ENCODE data around the gene AJAP1. TPM values are rescaled to one million over a fixed set of nuclear protein-coding genes. Genes with fewer than 3 reads are reported as not detected.

AJAP1 gene
- polyA plus RNA-seq, 1 experiment = not detected

GRCh38 chr1:4695241-4695640, 40.8 kb downstream of the AJAP1 start:
- Histone ChIP-seq H3K27me3 (ENCODE audit: control insufficient read depth, insufficient read depth, low read length) (no peaks in the 10 kb centered on the region), H3K27ac (ENCODE audit: low read depth, low read length) (no peak overlapping the region), H3K4me3 (ENCODE audit: low read depth, low read length) (no peak overlapping the region), H3K9me3 (ENCODE audit: control insufficient read depth, insufficient read depth, low read length) (peaks cover 98% of the 10 kb centered on the region)
- POLR2A ChIA-PET = no interaction called here
- no peak for DNase-seq (ENCODE audit: low read depth, low spot score)
- TF ChIP-seq, protein P1, sequence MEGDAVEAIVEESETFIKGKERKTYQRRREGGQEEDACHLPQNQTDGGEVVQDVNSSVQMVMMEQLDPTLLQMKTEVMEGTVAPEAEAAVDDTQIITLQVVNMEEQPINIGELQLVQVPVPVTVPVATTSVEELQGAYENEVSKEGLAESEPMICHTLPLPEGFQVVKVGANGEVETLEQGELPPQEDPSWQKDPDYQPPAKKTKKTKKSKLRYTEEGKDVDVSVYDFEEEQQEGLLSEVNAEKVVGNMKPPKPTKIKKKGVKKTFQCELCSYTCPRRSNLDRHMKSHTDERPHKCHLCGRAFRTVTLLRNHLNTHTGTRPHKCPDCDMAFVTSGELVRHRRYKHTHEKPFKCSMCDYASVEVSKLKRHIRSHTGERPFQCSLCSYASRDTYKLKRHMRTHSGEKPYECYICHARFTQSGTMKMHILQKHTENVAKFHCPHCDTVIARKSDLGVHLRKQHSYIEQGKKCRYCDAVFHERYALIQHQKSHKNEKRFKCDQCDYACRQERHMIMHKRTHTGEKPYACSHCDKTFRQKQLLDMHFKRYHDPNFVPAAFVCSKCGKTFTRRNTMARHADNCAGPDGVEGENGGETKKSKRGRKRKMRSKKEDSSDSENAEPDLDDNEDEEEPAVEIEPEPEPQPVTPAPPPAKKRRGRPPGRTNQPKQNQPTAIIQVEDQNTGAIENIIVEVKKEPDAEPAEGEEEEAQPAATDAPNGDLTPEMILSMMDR (IDR thresholded peaks at IDR 0.05; ENCODE audit: low read depth, low read length) = no peak
- CTCF ChIA-PET = no interaction called here

DNA sequence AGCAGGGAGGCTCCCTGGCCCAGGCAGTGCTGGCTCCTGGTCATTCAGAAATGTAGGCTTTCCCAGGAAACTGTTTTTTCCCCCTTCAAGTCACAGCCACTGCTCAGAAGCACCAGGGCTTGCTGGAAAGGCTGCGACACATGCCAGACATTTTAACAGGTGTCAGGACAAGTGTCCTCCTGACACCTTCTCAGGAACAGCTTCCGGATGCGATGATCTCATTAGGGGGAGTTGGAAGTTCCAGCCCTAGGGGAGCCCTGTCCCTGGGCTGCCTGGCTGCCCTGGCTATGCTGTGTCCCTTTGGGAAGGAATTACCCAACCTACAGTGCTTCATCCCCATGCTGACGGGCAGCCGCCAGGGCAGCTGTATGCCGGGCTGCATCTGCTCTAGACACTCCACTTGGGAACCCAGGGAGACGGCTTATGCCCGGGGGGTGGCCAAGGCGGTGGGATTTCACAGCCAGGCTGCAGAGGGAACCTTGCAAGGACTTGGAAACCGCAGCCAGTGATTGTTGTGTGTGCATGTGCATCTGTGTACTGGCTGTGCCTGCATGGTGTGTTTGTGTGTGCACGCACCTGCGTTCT, 41.8 kb downstream of the AJAP1 start:
- ChIA-PET CTCF (no interaction called here), POLR2A (no interaction called here)
- Histone ChIP-seq H3K27me3 (ENCODE audit: control insufficient read depth, insufficient read depth, low read length) (no peaks in the 10 kb centered on the region), H3K9me3 (ENCODE audit: control insufficient read depth, insufficient read depth, low read length) (peaks cover 98% of the 10 kb centered on the region), H3K4me3 (ENCODE audit: low read depth, low read length) (no peak overlapping the region), H3K27ac (ENCODE audit: low read depth, low read length) (no peak overlapping the region)
- TF ChIP-seq, protein P1 (IDR thresholded peaks at IDR 0.05; ENCODE audit: low read depth, low read length) = no peak
- no peak for DNase-seq (ENCODE audit: low read depth, low spot score)

DNA sequence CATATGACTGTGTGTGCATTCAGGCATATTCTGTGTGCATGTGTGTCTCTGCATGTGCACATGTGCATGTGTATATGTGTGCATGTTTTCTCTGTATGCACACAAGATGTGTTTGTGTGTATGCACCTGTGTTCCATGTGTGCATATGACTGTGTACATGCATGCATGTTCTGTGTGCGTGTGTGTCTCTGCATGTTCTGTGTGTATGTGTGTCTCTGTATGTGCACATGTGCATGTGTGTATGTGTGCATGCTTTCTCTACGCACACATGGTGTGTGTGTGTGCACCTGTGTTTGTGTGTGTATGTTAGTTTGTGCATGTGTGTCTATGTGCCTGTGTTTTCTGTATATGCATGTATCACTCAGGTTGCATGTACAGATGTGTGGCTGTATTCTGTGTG, 42.3 kb downstream of the AJAP1 start:
- no peaks in the 10 kb centered on the region for H3K27me3 ChIP-seq (ENCODE audit: control insufficient read depth, insufficient read depth, low read length)
- TF ChIP-seq, protein P1 (IDR thresholded peaks at IDR 0.05; ENCODE audit: low read depth, low read length) = no peak
- no peak for DNase-seq (ENCODE audit: low read depth, low spot score)
- H3K27ac ChIP-seq (ENCODE audit: low read depth, low read length) = no peak overlapping the region
- ChIA-PET POLR2A (no interaction called here), CTCF (no interaction called here)
- H3K4me3 ChIP-seq (ENCODE audit: low read depth, low read length) = no peak overlapping the region
- peaks cover 98% of the 10 kb centered on the region for H3K9me3 ChIP-seq (ENCODE audit: control insufficient read depth, insufficient read depth, low read length)

- CTCF ChIA-PET = no interaction called here
- TF ChIP-seq, protein P1 (IDR thresholded peaks at IDR 0.05; ENCODE audit: low read depth, low read length) = no peak
These were observed 43.4 kb downstream of the AJAP1 start for GRCh38 chr1:4697801-4698200.

DNA sequence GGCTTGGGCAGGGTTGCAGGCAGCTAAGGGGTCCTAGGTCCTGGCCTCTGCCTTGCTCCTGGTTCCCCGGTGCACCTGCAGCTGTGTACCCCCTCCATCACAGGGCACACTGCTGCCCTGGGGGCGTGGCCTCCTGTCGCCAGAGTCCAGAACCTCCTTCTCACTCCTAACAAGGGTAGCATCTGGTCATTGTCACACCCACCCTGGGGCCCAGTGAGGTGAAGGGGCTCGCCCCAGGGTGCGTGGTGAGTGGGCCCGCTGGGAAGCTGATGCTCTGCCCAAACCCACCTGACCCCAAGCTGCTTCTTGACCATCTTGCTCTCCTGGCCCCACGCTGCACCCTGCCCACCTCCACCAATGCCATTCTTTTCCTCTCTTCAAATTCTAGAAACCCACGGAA, 44.5 kb downstream of the AJAP1 start:
- Histone ChIP-seq H3K4me3 (ENCODE audit: low read depth, low read length) (no peak overlapping the region), H3K9me3 (ENCODE audit: control insufficient read depth, insufficient read depth, low read length) (peaks cover 100% of the 10 kb centered on the region), H3K27me3 (ENCODE audit: control insufficient read depth, insufficient read depth, low read length) (no peaks in the 10 kb centered on the region), H3K27ac (ENCODE audit: low read depth, low read length) (no peak overlapping the region)
- TF ChIP-seq, protein P1 (IDR thresholded peaks at IDR 0.05; ENCODE audit: low read depth, low read length) = no peak
- DNase-seq (ENCODE audit: low read depth, low spot score) = no peak
- ChIA-PET CTCF (no interaction called here), POLR2A (no interaction called here)

More at GRCh38 chr1:4697801-4698200, 43.4 kb downstream of the AJAP1 start:
- no peaks in the 10 kb centered on the region for H3K27me3 ChIP-seq (ENCODE audit: control insufficient read depth, insufficient read depth, low read length)
- no peak overlapping the region for H3K4me3 ChIP-seq (ENCODE audit: low read depth, low read length)
- no peak overlapping the region for H3K27ac ChIP-seq (ENCODE audit: low read depth, low read length)
- no peak for DNase-seq (ENCODE audit: low read depth, low spot score)
- H3K9me3 ChIP-seq (ENCODE audit: control insufficient read depth, insufficient read depth, low read length) = peaks cover 99% of the 10 kb centered on the region
- POLR2A ChIA-PET = no interaction called here
